GM12891 (cell line): ENCODE results near the gene ADO.

ENCODE experiments used
- PAX5 ChIP-seq: IDR thresholded peaks from 2 replicates; pipeline ENCODE4 v1.6.1; 2011; ENCODE audit warnings: low read length, moderate library complexity, mild to moderate bottlenecking; ENCODE audit not compliant: insufficient read depth, severe bottlenecking
- POLR2A ChIP-seq: IDR thresholded peaks from 2 replicates; pipeline ENCODE4 v1.6.1; 2011; ENCODE audit warnings: low read depth, low read length, control low read depth
- POLR2AphosphoS5 ChIP-seq: IDR thresholded peaks from 2 replicates; pipeline ENCODE4 v1.6.1; 2011; ENCODE audit warnings: low read depth, low read length, control low read depth
- POU2F2 ChIP-seq: IDR thresholded peaks from 2 replicates; pipeline ENCODE4 v1.6.1; 2011; ENCODE audit warnings: low read depth, mild to moderate bottlenecking, control low read depth, low read length, moderate library complexity
- SPI1 ChIP-seq: IDR thresholded peaks from 2 replicates; pipeline ENCODE4 v1.6.1; 2011; ENCODE audit warnings: low read depth, low read length, control low read depth
- TAF1 ChIP-seq: IDR thresholded peaks from 2 replicates; pipeline ENCODE4 v1.6.1; 2011; ENCODE audit warnings: low read depth, low read length, control low read depth

- TF ChIP-seq POLR2A (no peak), POLR2AphosphoS5 (no peak), TAF1 (no peak), PAX5 (no peak), POU2F2 (0 out of 2 replicates have a peak, but pooled peaks have one; percentile 19), SPI1 (no peak)
Observed at GRCh38 chr10:62847433-62847832, 42.9 kb downstream of the ADO start.
